Brain microvascular endothelial cell (primary cell): Measurements from ENCODE around the gene NCR3LG1.

ENCODE experiments used
- DNase-seq: peaks from one replicate; pipeline ENCODE4 v3.0.0-alpha.2; 2020
- H3K27ac ChIP-seq: fragments of 250-450 bp; sonication (Bioruptor Pico); 2 replicates; pipeline ENCODE4 v1.5.1; 2020; ENCODE audit warnings: mild to moderate bottlenecking, moderate library complexity
- H3K27me3 ChIP-seq: fragments of 250-450 bp; sonication (Bioruptor Pico); replicated peaks from 2 replicates; pipeline ENCODE4 v1.5.1; 2020; ENCODE audit warnings: mild to moderate bottlenecking
- H3K36me3 ChIP-seq: fragments of 250-450 bp; sonication (Bioruptor Pico); replicated peaks from 2 replicates; pipeline ENCODE4 v1.5.1; 2020; ENCODE audit warnings: mild to moderate bottlenecking
- H3K4me3 ChIP-seq: 2 replicates; pipeline ENCODE4 v1.5.1; 2011; ENCODE audit warnings: low read depth, mild to moderate bottlenecking, control low read depth, low read length, moderate library complexity
- in situ Hi-C: cut with HindIII; loops from 2 replicates; pipeline ENCODE4 v1.10.0; 2017; ENCODE audit warnings: low sequenced_read_pairs, low pct_ligation_motif_present
- TF ChIP-seq, protein P1 (sequence below): IDR thresholded peaks from 2 replicates; pipeline ENCODE4 v1.5.1; 2011; ENCODE audit warnings: low read depth, mild to moderate bottlenecking, moderate library complexity, low read length, control low read depth, inconsistent platforms; ENCODE audit errors: missing control alignments

NCR3LG1 gene

DNA sequence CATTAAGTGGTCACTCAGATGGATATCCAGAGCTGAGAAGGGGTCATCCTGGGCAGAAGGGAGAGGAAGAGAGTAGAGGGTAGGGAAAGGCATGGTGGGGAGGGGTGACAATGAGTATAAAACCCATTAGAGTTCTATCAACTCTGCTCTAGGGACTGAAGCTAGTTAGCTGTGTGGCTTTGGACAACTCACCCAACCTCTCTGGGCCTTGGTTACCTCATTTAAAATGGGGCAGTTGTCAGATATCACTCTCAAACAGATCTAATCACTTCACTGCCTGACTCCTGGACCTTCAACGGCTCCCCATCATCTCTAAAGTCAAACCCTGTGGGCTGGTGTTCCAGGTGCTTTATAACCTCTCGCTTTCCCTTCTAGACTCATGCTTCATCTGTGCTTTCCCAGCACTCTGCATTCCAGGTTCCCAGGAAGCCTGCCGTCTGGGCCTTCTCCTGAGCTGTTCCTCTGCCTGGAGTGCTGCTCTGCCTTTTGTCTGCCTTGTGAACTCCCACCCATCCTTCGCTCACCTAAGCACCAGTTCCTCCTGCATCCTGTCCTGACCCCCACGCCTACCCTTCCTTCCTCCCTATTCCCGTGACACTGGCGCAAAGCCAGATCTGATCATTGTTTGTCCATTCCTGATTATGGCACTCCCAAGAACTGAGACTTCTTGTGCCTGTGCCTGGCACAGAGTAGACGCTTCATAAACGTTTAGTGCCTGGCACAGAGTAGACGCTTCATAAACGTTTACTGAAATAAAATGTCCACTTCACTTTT is 59.2 kb downstream of the NCR3LG1 start:
- no peak overlapping the region for H3K4me3 ChIP-seq
- no peaks in the 10 kb centered on the region for H3K27me3 ChIP-seq
- no peak overlapping the region for H3K27ac ChIP-seq
- no peak for DNase-seq
- in situ Hi-C loops = no loop called here
- TF ChIP-seq, protein P1, sequence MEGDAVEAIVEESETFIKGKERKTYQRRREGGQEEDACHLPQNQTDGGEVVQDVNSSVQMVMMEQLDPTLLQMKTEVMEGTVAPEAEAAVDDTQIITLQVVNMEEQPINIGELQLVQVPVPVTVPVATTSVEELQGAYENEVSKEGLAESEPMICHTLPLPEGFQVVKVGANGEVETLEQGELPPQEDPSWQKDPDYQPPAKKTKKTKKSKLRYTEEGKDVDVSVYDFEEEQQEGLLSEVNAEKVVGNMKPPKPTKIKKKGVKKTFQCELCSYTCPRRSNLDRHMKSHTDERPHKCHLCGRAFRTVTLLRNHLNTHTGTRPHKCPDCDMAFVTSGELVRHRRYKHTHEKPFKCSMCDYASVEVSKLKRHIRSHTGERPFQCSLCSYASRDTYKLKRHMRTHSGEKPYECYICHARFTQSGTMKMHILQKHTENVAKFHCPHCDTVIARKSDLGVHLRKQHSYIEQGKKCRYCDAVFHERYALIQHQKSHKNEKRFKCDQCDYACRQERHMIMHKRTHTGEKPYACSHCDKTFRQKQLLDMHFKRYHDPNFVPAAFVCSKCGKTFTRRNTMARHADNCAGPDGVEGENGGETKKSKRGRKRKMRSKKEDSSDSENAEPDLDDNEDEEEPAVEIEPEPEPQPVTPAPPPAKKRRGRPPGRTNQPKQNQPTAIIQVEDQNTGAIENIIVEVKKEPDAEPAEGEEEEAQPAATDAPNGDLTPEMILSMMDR = no peak
- no peaks in the 10 kb centered on the region for H3K36me3 ChIP-seq

DNA sequence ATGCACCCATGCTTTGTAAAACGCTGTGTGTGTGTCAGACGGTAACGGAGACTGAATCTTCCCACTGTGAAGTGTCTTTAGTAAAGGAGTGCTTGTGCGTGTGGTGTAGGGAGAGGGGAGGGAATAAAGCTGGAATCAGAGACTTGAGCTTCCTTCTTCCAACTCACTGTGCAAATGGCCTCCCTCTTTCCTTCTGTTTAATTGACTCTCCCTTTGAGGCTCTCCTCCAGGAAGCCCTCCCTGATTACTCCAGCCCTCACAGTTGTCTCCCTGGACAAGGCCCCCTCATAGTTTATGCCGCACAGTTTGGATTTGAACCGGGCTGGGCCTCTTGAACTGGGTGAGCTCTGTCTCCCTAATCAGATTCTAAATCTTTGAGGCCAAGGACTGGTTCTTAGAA is 59.8 kb downstream of the NCR3LG1 start:
- no peaks in the 10 kb centered on the region for H3K27me3 ChIP-seq
- TF ChIP-seq, protein P1 = no peak
- in situ Hi-C loops = no loop called here

DNA sequence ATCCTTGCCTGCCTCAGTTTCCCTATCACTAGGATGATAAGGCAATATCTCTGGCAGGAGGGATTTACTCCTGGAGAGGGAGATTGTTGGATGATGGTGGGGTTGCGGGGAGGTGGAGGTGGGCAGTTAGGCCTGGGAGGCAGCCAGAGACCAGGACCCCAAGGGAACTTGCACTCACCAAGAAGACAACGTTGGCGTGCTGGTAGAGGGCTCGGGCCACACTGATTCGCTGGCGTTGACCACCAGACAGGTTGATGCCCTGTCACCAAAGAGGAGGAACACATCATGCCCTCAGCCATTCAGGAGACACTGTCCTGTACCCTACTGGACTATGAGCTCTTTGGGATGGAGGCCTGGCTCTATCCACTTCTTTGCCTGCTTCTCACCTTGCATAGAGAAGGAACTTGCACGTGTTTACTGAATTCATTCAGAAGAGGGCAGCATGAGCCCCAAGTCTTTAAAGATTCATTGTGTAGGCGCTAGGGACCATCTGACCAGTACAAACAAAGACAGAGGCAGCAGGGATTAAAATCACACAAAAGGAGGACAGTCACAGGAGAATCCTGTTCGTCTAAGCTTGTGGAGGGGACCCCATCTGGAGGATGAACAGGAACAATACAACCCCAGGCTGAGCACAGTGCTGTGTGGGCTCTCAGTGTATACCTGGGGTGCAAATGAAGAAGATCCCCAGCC is 61.0 kb downstream of the NCR3LG1 start:
- TF ChIP-seq, protein P1 = no peak
- no peaks in the 10 kb centered on the region for H3K27me3 ChIP-seq

More for the DNA sequence above, 59.8 kb downstream of the NCR3LG1 start:
- DNase-seq = no peak
- Histone ChIP-seq H3K27ac (no peak overlapping the region), H3K4me3 (no peak overlapping the region), H3K36me3 (no peaks in the 10 kb centered on the region)

DNA sequence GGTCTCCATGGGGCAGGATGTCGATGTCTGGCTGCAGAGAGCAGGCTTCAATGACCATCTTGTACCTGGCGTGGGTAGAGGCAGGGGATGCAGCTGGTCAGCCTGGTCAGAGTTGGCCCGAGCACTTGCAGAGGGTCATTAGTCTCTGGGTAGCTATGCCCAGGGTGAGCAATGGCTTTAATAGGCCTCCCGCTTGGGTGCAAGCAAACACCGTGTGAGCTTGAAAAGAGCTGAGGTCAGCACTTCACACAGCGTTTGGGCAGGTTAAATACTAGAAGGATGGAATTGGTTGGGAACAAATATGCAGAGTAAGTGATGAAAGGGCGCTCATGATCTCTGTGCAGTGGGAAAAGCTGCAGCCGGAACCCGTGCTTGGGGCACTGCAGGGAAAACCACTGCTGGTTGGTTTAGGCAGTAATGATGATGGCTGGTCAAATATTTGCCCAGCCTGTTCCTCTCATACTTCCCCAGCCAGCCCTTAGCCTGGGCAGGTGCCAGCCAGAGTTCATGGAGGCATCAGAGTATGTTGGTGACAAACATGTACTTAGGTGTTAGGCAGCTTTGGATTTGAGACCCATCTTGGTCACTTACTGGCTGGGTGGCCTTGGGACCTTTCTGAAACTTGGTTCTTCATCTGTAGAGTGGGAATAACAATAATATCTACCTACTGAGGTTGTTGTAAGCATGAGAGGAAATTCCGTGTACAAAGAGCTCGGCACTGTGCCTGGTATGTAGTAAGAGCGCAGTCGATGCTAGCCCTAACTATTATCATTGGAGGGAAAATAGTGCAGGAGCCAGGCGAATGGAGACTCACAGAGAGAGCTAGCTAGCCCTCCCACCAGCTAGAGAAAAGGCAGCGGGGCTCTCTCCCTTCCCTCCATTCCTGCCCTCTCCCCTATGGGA is 62.1 kb downstream of the NCR3LG1 start:
- Histone ChIP-seq H3K4me3 (no peak overlapping the region), H3K36me3 (no peaks in the 10 kb centered on the region), H3K27ac (no peak overlapping the region), H3K27me3 (no peaks in the 10 kb centered on the region)
- TF ChIP-seq, protein P1 = no peak
- in situ Hi-C loops = no loop called here
- no peak for DNase-seq

More for the DNA sequence above, 61.0 kb downstream of the NCR3LG1 start:
- in situ Hi-C loops = no loop called here
- DNase-seq = no peak
- H3K36me3 ChIP-seq = no peaks in the 10 kb centered on the region
- no peak overlapping the region for H3K4me3 ChIP-seq
- no peak overlapping the region for H3K27ac ChIP-seq

DNA sequence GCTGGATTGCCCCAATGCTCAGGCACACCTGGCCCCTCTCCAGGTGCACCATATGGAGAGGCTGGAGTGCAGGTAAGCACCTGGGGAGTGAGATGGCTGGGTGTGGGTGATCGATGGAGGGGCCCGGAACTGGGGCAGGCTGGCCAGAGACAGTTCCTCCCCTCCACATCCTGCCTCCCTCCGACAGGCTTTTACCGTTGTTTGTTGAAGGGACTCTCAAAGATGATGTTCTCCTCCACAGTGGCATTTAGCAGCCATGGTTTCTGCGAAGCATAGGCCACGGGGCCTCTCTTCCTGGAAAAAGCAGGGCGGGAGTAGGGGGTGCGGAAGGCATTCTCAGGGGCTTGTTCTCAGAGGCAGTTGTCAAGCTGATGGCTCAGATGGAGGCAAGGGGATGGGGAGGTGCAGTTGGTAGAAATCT is 62.7 kb downstream of the NCR3LG1 start:
- TF ChIP-seq, protein P1 = no peak
- Histone ChIP-seq H3K27ac (no peak overlapping the region), H3K4me3 (no peak overlapping the region), H3K36me3 (no peaks in the 10 kb centered on the region), H3K27me3 (no peaks in the 10 kb centered on the region)
- no peak for DNase-seq
- in situ Hi-C loops = no loop called here
